AG04449 (cell line): Measurements from ENCODE around the gene DUOXA2.

Experiments
- CTCF ChIA-PET: fragments of 350-600 bp; formaldehyde crosslinking; extraction: SDS; loops from one replicate; lab custom pipeline; 2021; ENCODE audit warnings: antibody characterized with exemption; lab: Yijun Ruan, JAX
- POLR2A ChIA-PET: fragments of 400-600, 350-600 bp; formaldehyde crosslinking; extraction: SDS; loops from one replicate; lab custom pipeline; 2020; ENCODE audit warnings: antibody characterized with exemption, inconsistent platforms; lab: Yijun Ruan, JAX
- DNase-seq: peaks from one replicate; pipeline ENCODE4 v3.0.0-alpha.2; 2010; ENCODE audit warnings: low read depth, low spot score
- H3K4me3 ChIP-seq: 2 replicates; pipeline ENCODE4 v1.5.1; 2011; ENCODE audit warnings: low read depth, mild to moderate bottlenecking, control low read depth, low read length
- TF ChIP-seq, protein P1 (sequence below): IDR thresholded peaks from one replicate; pipeline ENCODE4 v1.5.1; 2011; ENCODE audit warnings: mild to moderate bottlenecking, moderate library complexity, low read length, control low read depth, inconsistent platforms; ENCODE audit not compliant: insufficient read depth; ENCODE audit errors: missing control alignments

The DUOXA2 gene

DNA sequence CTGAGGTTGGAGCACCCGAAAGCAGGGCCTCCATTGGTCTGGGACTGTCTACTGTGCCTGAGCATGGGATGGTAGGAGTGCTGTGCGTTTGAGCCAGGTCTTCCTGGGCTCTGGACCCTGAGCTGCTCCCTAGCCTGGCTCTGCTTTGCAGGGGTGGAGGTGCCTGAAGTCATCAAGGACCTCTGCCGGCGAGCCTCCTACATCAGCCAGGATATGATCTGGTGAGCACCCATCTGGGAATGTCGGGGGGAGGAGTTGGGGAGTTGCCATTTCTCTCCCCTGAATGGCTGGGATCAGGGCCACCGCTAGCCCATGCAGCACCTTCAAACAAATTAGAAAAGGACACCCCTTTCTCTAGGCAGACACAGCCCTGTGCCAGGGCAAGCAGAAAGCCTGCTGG is 36.4 kb downstream of the DUOXA2 start:
- POLR2A ChIA-PET, result no interaction called here
- TF ChIP-seq, protein P1, sequence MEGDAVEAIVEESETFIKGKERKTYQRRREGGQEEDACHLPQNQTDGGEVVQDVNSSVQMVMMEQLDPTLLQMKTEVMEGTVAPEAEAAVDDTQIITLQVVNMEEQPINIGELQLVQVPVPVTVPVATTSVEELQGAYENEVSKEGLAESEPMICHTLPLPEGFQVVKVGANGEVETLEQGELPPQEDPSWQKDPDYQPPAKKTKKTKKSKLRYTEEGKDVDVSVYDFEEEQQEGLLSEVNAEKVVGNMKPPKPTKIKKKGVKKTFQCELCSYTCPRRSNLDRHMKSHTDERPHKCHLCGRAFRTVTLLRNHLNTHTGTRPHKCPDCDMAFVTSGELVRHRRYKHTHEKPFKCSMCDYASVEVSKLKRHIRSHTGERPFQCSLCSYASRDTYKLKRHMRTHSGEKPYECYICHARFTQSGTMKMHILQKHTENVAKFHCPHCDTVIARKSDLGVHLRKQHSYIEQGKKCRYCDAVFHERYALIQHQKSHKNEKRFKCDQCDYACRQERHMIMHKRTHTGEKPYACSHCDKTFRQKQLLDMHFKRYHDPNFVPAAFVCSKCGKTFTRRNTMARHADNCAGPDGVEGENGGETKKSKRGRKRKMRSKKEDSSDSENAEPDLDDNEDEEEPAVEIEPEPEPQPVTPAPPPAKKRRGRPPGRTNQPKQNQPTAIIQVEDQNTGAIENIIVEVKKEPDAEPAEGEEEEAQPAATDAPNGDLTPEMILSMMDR, result no peak
- CTCF ChIA-PET, result interaction anchor here (0.9 to 5.8 kb wide), 7 partner anchors 13 to 32 kb away, joined by 4 to 26 read pairs (median 11); no protein-coding TSS in a partner anchor
- no peak overlapping the region for H3K4me3 ChIP-seq
- DNase-seq, result no peak

DNA sequence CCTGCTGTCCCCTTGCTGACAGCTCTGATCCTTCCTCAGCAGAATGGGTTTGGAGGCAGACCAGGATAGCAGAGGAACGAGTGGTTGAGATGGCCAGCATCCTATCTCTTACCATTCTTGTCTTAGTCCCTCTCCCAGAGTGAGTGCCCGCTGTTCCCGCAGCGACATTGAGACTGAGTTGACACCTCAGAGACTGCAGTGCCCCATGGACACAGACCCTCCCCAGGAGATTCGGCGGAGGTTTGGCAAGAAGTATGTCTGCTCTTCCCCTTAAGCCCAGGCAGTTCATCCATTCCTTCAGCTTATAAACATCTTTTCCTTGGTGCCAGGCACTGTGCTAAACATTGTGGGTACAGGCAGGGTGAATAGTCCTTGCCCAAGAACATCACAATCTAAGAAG is 36.9 kb downstream of the DUOXA2 start:
- no peak for DNase-seq
- CTCF ChIA-PET, result interaction anchor here (1.0 to 5.8 kb wide), 5 partner anchors 12 to 33 kb away, joined by 3 to 26 read pairs (median 5); no protein-coding TSS in a partner anchor
- no peak overlapping the region for H3K4me3 ChIP-seq
- POLR2A ChIA-PET, result no interaction called here
- TF ChIP-seq, protein P1, result no peak

DNA sequence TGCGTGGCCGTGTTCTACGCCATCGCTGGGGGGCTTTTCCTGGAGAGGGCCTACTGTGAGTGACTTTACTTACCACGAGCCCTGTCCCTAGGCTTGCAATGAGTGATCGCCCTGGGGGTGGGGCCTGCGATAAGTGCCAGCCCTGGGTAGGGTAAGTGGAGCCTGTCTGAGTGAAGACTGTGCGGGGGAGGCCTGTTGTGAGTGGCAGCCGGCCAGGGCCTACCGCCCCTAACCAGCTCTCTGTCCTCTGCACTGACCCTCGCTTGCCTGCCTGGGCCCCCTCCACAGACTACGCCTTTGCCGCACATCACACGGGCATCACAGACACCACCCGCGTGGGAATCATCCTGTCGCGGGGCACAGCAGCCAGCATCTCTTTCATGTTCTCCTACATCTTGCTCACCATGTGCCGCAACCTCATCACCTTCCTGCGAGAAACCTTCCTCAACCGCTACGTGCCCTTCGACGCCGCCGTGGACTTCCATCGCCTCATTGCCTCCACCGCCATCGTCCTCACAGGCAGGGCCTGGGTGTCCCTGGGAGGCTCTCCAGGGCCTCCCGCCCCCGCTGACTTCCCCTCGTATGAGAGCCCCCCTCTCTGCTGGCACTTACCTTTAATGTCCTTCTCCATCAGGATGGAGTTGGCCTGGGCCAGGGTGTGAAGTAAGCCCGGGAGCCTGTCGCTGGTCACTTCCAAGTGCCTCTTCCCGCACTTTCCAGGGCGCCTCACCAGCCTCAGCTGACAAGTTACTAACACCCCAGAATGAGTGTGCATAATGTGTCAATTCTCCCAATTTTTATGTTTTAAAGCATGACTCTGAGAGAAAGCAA is 38.1 kb downstream of the DUOXA2 start:
- CTCF ChIA-PET, result interaction anchor here (1.0 to 5.8 kb wide), 3 partner anchors 11 to 34 kb away, joined by 3 to 26 read pairs (median 3); no protein-coding TSS in a partner anchor

DNA sequence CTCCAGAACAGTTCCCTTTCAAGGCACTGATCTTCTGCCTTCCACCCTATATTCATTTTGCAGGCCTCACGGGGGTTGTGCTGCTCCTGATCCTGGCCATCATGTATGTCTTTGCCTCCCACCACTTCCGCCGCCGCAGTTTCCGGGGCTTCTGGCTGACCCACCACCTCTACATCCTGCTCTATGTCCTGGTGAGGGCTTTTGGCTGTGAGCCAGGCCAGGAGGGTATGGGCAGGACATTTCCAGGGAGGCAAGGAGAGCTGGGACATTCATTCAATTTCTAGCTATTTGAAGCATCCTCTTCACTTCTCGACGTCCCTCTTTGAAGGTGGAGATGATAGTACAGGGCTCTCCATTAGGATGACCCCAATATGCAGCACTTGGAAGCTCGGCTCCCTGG is 41.6 kb downstream of the DUOXA2 start:
- TF ChIP-seq, protein P1, result no peak
- CTCF ChIA-PET, result interaction anchor here (0.6 to 5.8 kb wide), 5 partner anchors 7 to 45 kb away, joined by 3 to 26 read pairs (median 18); no protein-coding TSS in a partner anchor
- no peak overlapping the region for H3K4me3 ChIP-seq
- DNase-seq, result no peak
- POLR2A ChIA-PET, result no interaction called here

More for the DNA sequence above, 38.1 kb downstream of the DUOXA2 start:
- DNase-seq, result no peak
- no peak overlapping the region for H3K4me3 ChIP-seq
- TF ChIP-seq, protein P1, result no peak
- POLR2A ChIA-PET, result no interaction called here

DNA sequence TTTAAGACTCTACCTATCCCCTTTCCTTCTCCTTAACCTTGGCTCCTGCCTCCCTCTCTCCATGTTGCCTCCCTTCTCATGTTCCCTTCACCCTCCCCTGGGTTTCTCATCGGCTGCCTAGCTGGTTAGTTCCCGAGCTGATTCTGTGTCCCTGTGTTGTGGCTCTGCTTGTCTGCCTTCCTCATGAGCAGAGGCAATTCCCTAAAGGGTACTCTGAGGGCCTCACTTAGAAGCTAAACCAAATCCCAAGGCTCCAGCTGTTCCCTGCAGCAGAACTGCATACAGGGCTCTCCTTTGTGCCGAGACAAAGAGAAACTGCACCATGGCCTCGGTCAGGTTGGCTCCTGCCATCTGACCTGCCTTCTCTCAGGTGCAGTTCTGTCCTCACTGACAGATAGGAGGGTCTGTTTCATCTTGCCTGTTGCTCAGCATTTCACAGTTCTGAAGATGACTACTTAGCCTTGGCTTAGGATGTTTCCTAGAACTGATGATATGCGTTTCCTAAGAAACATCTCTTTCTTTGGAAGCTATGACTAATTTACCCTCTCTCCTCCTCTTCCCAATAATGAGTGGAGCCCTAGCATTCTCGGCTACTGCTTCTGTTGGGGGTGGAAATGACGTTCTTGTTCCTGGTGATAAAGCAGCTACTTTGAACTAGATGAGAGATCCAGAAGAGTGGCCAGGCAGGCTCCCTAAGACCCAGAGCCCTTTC is 42.8 kb downstream of the DUOXA2 start:
- H3K4me3 ChIP-seq, result no peak overlapping the region
- peak; percentile 41 for DNase-seq
- ChIA-PET POLR2A (interaction anchor here (1.0 to 1.4 kb wide), 3 partner anchors 12 to 29 kb away, joined by 3 to 5 read pairs (median 4); no protein-coding TSS in a partner anchor), CTCF (interaction anchor here (1.0 to 3.3 kb wide), 9 partner anchors 9 to 301 kb away, joined by 3 to 21 read pairs (median 5); no protein-coding TSS in a partner anchor)
- TF ChIP-seq, protein P1, result no peak
